Caki2 (cell line): Measurements from ENCODE around the gene PPP1R11. TPM values are rescaled to one million over a fixed set of nuclear protein-coding genes. Genes with fewer than 3 reads are reported as not detected.

Experiments used
- DNase-seq: peaks from one replicate; pipeline ENCODE4 v3.0.0-alpha.2; 2015; ENCODE audit warnings: low read depth
- in situ Hi-C: cut with HindIII; loops from 2 replicates; pipeline ENCODE4 v1.10.0; 2016; ENCODE audit warnings: low sequenced_read_pairs, low pct_unique_long_range_greater_than_20kb, mixed read lengths
- total RNA-seq: library from RNA; depleted of rRNA; stranded (reverse); fragments of >200 nt; shearing (Covaris generic); gene quantifications from 2 replicates; pipeline ENCODE4 v1.2.3, GENCODE V29; 2014; ENCODE audit warnings: low replicate concordance

Gene PPP1R11
- total RNA-seq, 1 experiment from 2014 or later, result 98.8 TPM

DNA sequence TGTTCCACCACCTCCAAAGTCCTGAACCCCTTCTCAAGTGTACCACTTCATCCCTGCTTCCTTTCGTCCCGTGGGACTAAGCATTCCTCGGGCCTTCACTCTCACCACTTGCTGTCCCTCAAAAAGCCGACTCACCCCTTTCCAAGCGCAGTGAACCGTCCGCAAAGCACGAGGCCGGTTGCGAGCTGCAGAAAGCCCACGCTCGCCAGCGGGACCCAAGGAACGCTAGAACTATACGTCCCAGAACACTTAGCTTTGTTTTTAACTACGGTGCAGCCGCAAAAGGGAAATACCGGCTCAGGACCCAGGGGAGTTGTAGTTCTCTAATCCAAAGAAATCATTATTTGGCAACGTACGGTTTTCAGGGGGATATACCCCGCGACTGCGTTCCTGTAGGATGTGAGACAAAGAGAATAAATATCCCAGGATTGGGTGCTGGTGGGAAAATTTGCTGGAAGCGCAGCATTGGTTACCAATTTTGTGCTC, 6.3 kb upstream of the PPP1R11 start:
- in situ Hi-C loops, result no loop called here
- no peak for DNase-seq

DNA sequence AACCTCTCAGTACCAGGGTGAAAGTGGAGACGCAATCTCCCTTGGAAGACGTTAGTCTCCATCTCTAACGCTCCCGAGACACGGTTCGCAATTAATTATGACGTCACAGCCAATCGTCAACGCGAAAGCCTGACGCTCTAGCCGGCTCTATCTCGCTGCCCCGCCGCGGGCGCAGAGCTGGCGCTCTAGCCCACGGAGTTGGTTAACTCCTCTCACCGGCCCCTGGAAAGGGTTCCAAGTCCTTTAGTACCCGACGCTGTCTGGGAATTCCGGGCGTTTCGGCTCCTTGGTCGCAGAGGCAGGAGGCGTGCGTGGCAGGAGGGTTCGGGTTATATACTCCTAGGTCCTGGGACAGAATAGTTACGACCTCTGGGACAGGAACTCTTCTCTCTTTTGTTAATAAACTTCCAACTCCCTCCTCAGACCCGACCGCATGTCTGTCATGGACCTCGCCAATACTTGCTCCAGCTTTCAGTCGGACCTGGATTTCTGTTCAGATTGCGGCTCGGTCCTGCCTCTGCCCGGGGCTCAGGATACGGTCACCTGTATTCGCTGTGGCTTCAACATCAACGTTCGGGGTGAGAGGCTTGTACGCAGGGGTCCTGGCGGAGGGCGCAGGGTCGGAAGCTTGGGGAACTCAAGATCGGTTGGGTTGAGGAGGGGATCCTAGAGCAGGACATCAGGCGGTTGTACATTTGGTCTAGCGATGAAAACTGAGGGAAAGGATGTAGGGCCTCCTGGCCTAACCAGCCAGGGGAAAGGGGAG, 5.7 kb upstream of the PPP1R11 start, which contains the start of gene POLR1H:
POLR1H (plus strand) TSS at position 174 of the 766 bp plus-strand sequence; CDS start at position 434, 260 bp downstream.
- in situ Hi-C loops, result no loop called here

DNA sequence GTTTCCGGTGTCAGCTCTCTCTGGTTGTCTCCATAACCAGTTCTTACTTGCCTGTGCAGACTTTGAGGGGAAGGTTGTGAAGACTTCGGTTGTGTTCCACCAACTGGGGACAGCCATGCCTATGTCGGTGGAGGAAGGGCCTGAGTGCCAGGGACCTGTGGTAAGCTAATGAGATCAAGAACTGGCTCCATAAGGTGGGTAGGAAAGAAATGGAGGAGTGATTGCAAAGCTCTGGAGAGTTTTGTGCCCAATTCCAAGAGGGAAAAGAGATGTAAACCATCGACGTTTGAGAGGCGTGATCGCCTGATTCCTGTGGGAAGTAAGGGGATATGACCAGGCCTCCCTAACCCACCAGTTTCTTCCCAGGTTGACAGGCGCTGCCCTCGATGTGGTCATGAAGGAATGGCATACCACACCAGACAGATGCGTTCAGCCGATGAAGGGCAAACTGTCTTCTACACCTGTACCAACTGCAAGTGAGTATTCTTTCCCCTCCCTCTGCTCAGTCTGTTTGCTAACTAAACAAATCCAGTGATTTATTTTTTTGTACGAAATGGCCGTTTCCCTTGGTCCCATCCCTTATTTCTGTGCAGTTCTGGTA, 5.0 kb upstream of the PPP1R11 start:
- in situ Hi-C loops, result no loop called here
- no peak for DNase-seq

More for the DNA sequence above, 5.7 kb upstream of the PPP1R11 start, which contains the start of gene POLR1H:
- peak; percentile 84 for DNase-seq

DNA sequence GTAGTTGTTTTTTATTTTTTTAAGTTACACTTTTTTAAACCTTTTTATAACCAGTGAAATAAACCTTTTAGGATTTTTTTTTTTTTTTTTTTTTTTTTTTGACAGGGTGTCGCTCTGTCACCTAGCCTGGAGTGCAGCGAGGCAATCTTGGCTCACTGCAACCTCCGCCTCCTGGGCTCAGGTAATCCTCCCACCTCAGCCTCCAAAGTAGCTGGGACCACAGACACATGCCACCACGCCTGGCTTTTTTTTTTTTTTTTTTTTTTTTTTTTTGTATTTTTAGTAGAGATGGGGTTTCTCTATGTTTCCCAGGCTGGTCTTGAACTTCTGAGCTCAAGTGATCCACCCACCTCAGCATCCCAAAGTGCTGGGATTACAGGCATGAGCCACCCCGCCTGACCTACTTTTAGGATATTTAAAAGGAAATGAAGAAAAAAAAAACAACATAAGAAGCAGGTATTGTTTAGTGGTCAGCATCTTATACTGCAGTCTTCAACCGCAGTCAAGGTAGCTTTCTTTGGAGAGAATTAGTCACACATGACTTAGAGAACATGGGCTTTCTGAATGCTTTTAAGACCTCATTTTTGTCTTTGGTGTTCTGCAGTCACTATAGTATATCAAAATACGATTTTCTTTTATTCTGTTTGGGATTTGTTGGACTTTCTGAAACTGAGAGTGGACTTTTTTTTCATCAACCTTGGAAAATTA, 4.4 kb upstream of the PPP1R11 start:
- in situ Hi-C loops, result no loop called here
- peak; percentile 10 for DNase-seq

DNA sequence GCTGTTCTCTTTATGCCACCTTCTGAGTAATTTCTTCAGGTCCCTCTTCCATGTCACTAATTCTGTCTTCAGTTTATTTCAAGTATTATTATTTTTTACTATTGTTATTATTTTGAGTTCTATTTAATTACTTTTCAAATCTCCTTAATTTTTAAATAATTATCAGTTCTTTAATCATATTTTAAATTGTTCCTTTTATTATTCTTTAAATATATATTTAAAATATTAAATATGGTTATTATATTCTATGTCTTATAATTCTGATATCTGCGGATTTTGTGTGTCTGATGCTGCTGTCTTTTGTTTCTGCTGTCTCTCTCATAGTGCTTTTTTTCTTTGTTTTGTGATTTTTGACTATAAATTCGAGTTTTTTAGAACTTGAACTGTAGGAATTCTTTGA, 3.7 kb upstream of the PPP1R11 start:
- in situ Hi-C loops, result no loop called here
- no peak for DNase-seq

DNA sequence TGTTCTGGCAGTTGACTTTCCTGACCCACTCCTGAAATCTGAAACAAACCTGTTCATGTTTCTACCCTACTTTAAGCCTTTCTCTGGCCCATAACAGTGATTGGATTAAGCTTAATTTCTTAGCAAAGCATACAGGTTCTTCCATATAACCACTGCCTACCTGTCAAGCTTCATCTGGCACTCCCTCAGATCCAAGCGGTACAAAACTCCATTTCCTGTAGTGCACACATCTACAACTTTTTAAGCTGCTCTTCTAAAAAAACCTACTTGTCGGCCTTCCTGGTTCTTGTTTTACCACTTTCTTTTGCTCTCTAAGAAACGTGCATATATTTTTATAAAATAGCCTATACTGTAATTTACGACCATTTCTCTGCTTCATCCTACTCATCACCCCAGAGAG, 916 bp upstream of the PPP1R11 start:
- DNase-seq, result no peak
- in situ Hi-C loops, result no loop called here

DNA sequence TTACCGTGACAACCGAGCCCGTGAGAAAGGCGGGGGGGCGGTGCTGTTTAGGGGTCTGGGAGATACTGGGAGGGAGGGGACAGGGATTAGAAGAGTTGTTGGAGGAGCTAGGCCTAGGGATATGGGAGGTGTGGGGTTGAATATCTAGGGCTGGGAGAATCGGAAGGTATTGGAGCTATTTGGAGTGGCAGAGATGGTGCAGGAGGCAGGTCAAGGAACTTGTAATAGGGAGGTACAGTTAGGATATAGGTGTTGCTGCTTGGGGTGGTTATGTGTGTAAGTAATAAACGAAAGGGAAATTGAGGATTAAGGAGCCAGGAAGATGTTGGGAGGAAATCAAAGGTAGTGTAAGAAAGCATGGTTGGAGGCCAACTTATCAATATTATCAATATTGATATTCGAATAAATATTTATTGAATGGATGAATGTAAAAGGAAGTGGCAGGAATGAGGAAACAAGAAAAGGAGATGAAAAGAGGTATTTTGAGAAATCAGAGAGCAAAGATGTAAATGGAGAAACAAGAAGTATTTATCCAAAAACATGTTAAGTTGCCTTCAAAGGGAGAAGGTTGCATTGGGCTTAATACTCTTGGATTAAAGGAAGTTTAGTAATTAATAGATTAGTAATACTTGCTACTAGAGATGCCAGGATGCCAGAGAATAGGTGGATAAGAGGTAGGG, 602 bp downstream of the PPP1R11 start:
- DNase-seq, result no peak
- in situ Hi-C loops, result no loop called here

DNA sequence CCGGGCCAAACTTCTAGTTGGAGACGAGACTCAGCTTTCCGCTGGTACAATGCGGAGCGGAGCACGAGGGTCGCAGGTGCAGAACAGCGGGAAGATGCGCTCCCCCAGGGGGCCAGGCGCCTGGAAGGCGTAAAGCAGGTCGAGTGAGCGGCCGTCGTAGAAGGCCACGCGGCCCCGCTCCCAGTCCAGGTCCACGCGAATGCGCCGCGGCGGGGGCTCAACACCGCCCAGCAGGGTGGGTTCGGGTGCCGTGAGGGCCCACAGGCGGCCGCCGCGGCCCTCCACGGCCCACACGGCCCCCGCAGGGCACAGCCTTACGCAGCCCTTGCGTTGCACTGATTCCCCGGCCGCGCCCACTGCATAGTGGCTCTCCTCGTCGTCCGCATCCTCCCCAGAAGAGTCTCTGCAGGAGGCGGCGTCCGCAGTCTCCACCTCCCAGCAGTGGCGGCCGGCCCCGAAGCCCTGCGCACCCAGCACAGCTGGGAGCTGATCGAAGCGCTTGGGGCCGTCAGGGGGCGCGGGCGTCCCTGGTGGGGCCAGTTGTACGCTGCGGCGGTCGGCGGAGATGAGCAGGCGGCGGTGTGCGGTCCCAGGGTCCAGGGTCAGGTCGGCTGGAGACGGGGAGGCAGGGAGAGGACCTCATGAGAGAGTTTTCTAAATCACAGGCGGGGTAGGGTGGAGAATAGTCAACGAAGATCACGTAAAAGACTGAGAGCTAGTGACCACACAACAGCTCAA, 4.3 kb downstream of the PPP1R11 start:
- no peak for DNase-seq
- in situ Hi-C loops, result no loop called here

DNA sequence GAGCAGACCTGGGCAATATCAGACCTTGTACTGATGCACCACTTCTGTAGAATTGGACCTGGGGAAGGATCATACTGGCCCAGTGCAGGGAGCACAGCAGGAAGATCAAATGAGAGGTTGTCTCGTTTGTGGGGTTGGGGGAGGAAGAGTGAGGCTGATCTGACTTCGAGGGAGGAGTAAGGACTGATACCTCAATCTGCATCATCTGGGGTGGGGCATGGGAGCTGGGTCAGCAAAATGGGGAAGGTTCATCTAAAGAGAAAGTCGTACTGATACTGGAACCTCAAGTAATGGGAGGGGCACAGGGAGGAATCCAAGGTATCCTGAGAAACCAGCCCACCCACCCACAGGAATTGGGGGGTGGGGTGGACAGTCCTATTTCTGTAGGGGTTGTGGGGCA, 4.9 kb downstream of the PPP1R11 start:
- in situ Hi-C loops, result no loop called here

DNA sequence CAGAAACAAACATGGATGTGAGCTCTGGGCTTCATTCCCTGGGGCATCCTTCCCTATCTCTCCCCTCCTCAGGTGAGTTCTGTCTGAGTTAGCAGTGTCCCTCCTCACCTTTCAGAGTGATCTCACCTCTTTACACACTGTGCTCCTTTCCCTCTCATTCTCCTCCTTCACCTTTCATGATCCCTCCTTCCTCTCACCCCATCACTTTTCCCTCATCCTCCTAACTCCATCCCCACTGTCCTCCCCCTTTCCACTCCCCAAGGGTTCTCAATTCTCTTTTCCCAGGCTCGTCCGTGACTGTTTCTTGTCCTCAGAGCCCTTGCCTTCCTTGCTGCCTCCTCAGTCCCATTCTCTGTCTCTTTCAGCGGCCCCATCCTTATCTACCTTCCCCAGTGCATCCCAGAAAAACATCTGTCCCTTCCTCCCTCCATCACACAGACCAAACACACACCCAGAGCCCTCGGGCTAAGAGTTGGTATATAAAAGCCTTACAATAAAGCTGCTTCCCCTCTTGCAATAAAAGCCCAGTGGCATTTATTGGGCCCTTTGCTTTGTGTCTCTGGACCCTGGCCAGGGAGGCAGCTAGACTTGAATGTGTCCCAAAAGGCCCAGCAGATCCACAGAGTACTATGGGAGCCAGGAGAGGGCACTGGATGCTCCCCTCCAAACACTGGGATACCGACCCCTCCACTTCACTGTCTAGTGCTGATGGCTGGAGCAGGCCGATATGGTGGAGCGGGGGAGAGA, 6.7 kb downstream of the PPP1R11 start:
- in situ Hi-C loops, result no loop called here

More for the DNA sequence above, 4.9 kb downstream of the PPP1R11 start:
- no peak for DNase-seq

DNA sequence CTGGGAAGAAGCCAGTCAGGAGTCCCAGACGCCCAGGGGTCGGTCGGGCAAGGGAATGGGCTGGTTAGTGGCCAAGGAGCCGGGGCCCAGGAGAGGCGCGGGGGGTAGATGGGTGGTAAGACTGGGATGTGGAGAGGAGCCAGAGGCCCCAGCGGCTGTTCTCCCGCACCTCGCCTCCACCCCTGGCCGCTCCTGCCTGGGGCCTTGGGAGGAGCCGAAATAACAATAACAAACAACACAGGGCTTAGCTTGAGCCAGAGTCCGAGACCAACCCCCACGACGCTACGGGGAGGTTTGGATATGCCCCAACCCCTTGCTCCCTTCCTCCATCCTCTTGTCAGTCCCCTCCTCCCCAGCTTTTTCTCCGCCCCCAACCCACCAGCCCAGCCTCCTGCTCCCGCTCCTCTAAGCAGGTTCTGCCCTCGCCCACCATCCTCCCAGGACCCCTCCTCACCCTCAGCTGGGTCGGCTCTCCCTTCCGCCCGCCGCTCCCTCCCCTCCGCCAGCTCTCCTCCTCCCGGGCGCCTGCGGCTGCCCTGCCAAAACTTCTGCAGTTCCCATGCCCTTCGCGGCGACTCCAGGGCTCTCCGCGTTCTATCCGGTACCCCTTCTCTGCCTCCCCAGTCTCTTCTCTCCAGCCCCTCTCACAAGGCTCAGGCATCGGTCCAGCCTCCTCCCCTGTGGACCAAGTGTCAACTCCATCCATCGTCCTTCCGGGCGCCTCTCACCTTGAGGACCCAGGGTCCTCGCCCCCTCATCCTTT, 7.5 kb downstream of the PPP1R11 start:
- no peak for DNase-seq
- in situ Hi-C loops, result no loop called here

More for the DNA sequence above, 6.7 kb downstream of the PPP1R11 start:
- no peak for DNase-seq

DNA sequence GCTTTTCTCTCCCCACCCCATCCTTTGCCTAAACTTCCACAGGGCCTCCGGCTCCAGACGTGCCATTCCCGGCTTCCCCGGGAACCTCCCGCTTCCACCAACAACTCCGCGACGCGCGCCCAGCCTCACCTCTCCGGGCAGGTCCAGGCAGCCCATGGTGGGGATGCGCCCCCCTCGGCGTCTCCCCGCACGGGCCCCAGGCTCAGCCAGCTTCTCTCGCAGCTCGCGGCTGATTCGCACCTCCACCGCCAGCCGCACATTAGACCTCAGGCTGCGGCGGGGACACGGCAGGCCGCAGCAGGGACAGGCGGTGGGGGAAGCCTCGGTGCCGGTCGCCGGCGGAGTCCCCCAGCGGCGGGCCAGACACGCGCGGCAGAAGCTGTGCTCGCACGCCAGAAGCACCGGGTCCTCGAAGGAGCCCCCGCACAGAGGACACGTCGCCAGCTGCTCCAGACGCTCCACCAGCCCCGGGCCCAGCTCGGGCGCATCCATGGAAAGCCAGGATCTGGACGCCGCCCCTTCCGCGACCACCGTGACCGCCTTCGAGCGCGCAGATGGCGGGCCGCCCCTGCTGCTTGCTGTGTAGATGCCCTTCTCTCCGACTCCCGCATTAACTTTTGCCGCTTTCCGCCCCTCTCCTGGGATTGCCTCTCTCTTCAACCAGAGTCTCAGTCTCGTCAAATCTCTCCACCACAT, 8.2 kb downstream of the PPP1R11 start, which contains the start of gene RNF39:
RNF39 (minus strand) TSS at position 676 of the 696 bp plus-strand sequence; CDS start at position 492, 184 bp downstream.
- no peak for DNase-seq
- in situ Hi-C loops, result no loop called here

DNA sequence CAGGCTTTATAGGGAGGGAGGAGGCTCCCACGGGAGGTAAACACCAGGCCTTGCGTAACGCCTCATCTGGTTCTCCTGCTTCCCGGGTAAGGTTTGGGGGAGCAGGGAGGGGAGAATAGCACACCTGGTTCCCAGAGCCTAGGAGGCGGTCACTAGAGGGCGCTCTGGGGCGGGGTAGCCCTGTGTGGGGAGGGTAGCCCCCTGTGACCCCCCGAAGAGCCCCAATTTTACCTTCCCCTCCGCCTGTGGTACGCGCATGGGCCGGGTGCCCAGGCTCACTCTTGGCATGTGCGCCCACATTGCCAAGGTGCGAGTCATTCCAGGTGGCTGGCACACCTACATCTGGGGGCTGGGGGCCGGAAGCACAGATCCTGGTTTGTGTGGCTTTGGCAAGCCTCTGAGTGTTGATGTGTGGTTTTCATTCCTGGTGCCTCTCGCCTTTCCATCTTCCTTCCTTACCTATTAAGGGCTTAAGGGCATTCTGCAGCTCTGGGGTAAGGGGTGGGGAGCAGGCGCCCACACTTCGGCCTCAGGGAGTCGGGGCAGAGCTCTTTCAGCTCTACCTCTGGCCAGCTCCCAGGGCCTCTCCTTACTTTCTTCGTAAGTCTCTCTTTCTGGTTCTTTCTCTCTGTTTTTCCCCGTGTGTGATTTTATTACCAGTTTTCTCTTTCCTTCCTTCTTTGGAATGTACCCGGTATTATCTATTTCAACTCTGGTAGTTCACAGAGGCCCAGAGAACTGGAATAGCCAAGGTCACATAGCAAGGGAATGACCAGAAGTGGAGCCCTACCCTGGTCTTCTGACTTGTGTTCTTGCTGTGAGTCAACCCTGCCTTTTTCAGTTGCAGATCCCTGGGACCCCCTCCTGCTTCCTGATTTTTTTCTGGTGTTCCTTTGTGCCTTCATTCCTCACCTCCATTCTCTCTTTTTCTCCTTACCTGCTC, 9.1 kb downstream of the PPP1R11 start:
- in situ Hi-C loops, result no loop called here
- no peak for DNase-seq

DNA sequence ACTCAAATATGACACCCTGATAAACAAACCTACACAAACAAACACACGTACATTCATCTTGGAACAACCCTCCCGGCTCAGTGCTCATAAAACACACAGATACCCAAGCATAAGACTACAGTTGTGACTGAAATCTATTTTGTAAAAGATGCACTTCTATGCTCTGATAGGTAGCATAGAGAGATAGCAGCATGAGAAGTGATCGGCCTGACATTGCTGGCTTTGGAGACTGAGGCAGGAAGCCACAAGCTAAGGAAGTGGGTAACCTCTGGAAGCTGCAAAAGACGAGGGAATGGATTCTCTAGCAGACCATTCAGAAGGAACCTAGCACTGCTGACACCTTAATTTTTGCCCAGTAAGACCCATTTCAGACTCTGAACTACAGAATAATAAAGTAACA, 10.2 kb downstream of the PPP1R11 start:
- in situ Hi-C loops, result no loop called here

DNA sequence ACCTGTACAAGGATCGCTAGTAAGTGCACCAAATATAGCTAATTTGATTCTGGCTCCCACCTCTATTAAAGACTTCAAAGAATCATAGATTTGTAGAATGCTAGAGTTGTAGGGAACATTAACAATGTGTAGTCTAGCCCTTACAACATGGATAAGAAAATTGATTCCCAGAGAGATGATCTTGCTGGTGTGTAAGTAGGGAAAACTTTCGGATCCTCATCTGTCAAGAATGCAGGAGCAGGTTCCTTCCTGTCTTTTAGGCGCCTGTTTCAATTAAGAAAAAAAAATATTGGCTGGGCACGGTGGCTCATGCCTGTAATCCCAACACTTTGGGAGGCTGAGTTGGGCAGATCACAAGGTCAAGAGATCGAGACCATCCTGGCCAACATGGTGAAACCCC, 20.9 kb downstream of the PPP1R11 start:
- in situ Hi-C loops, result no loop called here
- DNase-seq, result no peak

More for the DNA sequence above, 10.2 kb downstream of the PPP1R11 start:
- DNase-seq, result no peak
